ENCODE data around the gene SSH2. TPM values are rescaled to one million over a fixed set of nuclear protein-coding genes. Genes with fewer than 3 reads are reported as not detected.
"Not testable (repeated sequence)": the region's sequence is repeated elsewhere in the genome, so short reads cannot be mapped to it uniquely, and the experiment has no call there.

SSH2 gene
- total RNA-seq, 2 experiments from 2014 or later: 32.6 to 36.1 TPM

GRCh38 chr17:29682054-29682453 is 248.0 kb downstream of the SSH2 start:
- intact Hi-C loops (cut with DNase I, micrococcal nuclease): no loop called here
- ATAC-seq: peak; percentile 32
- no peaks in the 10 kb centered on the region for H3K27me3 Mint-ChIP-seq
- POLR2A ChIA-PET: interaction anchor here (0.6 kb wide), 1 partner anchor 626 kb away, joined by 5 read pairs; no protein-coding TSS in a partner anchor
- CTCF ChIA-PET: interaction anchor here (1.1 to 2.1 kb wide), 7 partner anchors 10 to 249 kb away, joined by 3 to 6 read pairs (median 5); no protein-coding TSS in a partner anchor
- H3K4me1 Mint-ChIP-seq: peaks cover 24% of the 10 kb centered on the region
- peaks cover 28% of the 10 kb centered on the region for H3K36me3 Mint-ChIP-seq (ENCODE audit: low read depth)
- peak overlapping the region; percentile 45 for H3K27ac Mint-ChIP-seq
- no peaks in the 10 kb centered on the region for H3K9me3 Mint-ChIP-seq (ENCODE audit: low read depth)
- no peak overlapping the region for H3K4me3 Mint-ChIP-seq
- no peak for DNase-seq

GRCh38 chr17:29677824-29678223 is 252.2 kb downstream of the SSH2 start:
- DNase-seq: no peak
- POLR2A ChIA-PET: interaction anchor here (0.6 to 1.3 kb wide), 3 partner anchors 12 to 84 kb away, joined by 3 to 4 read pairs (median 4); no protein-coding TSS in a partner anchor
- no peak for ATAC-seq
- no peaks in the 10 kb centered on the region for H3K27me3 Mint-ChIP-seq
- H3K4me1 Mint-ChIP-seq: peaks cover 38% of the 10 kb centered on the region
- no peak overlapping the region for H3K27ac Mint-ChIP-seq
- no peak overlapping the region for H3K4me3 Mint-ChIP-seq
- H3K9me3 Mint-ChIP-seq (ENCODE audit: low read depth): no peaks in the 10 kb centered on the region
- H3K36me3 Mint-ChIP-seq (ENCODE audit: low read depth): peaks cover 29% of the 10 kb centered on the region
- intact Hi-C loops (cut with DNase I, micrococcal nuclease): no loop called here
- CTCF ChIA-PET: interaction anchor here (0.7 to 1.4 kb wide), 3 partner anchors 10 to 68 kb away, joined by 3 to 4 read pairs (median 3); no protein-coding TSS in a partner anchor

- ChIA-PET CTCF (interaction anchor here (0.7 to 1.4 kb wide), 5 partner anchors 9 to 101 kb away, joined by 3 to 4 read pairs (median 3); no protein-coding TSS in a partner anchor), POLR2A (interaction anchor here (0.6 to 1.3 kb wide), 5 partner anchors 11 to 84 kb away, joined by 3 to 7 read pairs (median 4); no protein-coding TSS in a partner anchor)
- Mint-ChIP-seq H3K36me3 (ENCODE audit: low read depth) (peaks cover 28% of the 10 kb centered on the region), H3K9me3 (ENCODE audit: low read depth) (no peaks in the 10 kb centered on the region), H3K27me3 (no peaks in the 10 kb centered on the region), H3K27ac (peak overlapping the region; percentile 24), H3K4me3 (no peak overlapping the region), H3K4me1 (peaks cover 34% of the 10 kb centered on the region)
- intact Hi-C loops (cut with DNase I, micrococcal nuclease): no loop called here
- no peak for DNase-seq
- peak; percentile 46 for ATAC-seq
Measured at GRCh38 chr17:29677221-29677791, 252.7 kb downstream of the SSH2 start.

- POLR2A ChIA-PET: interaction anchor here (0.6 kb wide), 1 partner anchor 42 kb away, joined by 3 read pairs; no protein-coding TSS in a partner anchor
- Mint-ChIP-seq H3K36me3 (ENCODE audit: low read depth) (peaks cover 27% of the 10 kb centered on the region), H3K4me1 (peaks cover 27% of the 10 kb centered on the region)
- ATAC-seq; H3K27me3 Mint-ChIP-seq; H3K4me3 Mint-ChIP-seq; H3K27ac Mint-ChIP-seq; H3K9me3 Mint-ChIP-seq (ENCODE audit: low read depth); intact Hi-C loops (cut with DNase I, micrococcal nuclease); DNase-seq; CTCF ChIA-PET: not testable (repeated sequence)
Measured at GRCh38 chr17:29675961-29676360, 254.1 kb downstream of the SSH2 start.

- peaks cover 27% of the 10 kb centered on the region for H3K4me1 Mint-ChIP-seq
- CTCF ChIA-PET: interaction anchor here (0.6 to 1.5 kb wide), 4 partner anchors 9 to 56 kb away, joined by 3 to 7 read pairs (median 4); no protein-coding TSS in a partner anchor
- H3K9me3 Mint-ChIP-seq (ENCODE audit: low read depth): no peaks in the 10 kb centered on the region
- ATAC-seq (peak; percentile 79), DNase-seq (peak; percentile 27)
- peak overlapping the region; percentile 65 for H3K27ac Mint-ChIP-seq
- no peak overlapping the region for H3K4me3 Mint-ChIP-seq
- POLR2A ChIA-PET: interaction anchor here (0.7 kb wide), 1 partner anchor 55 kb away, joined by 5 read pairs; no protein-coding TSS in a partner anchor
- intact Hi-C loops (cut with DNase I, micrococcal nuclease): no loop called here
- H3K27me3 Mint-ChIP-seq: no peaks in the 10 kb centered on the region
- H3K36me3 Mint-ChIP-seq (ENCODE audit: low read depth): peaks cover 32% of the 10 kb centered on the region
Measured at GRCh38 chr17:29674281-29674680, 255.7 kb downstream of the SSH2 start.

GRCh38 chr17:29671661-29672060 is 258.4 kb downstream of the SSH2 start:
- no peak overlapping the region for H3K27ac Mint-ChIP-seq
- peaks cover 37% of the 10 kb centered on the region for H3K36me3 Mint-ChIP-seq (ENCODE audit: low read depth)

GRCh38 chr17:29669266-29669665 is 260.8 kb downstream of the SSH2 start:
- Mint-ChIP-seq H3K27ac (no peak overlapping the region), H3K27me3 (no peaks in the 10 kb centered on the region), H3K4me3 (no peak overlapping the region), H3K9me3 (ENCODE audit: low read depth) (no peaks in the 10 kb centered on the region), H3K4me1 (peaks cover 32% of the 10 kb centered on the region), H3K36me3 (ENCODE audit: low read depth) (peaks cover 39% of the 10 kb centered on the region)
- CTCF ChIA-PET: interaction anchor here (0.9 to 1.5 kb wide), 4 partner anchors 20 to 138 kb away, joined by 3 to 4 read pairs (median 3); no protein-coding TSS in a partner anchor
- intact Hi-C loops (cut with DNase I, micrococcal nuclease): no loop called here
- DNase-seq: no peak
- ATAC-seq: no peak
- POLR2A ChIA-PET: interaction anchor here (0.7 kb wide), 1 partner anchor 36 kb away, joined by 3 read pairs; no protein-coding TSS in a partner anchor

More at GRCh38 chr17:29671661-29672060, 258.4 kb downstream of the SSH2 start:
- CTCF ChIA-PET: interaction anchor here (0.5 to 2.2 kb wide), 6 partner anchors 9 to 336 kb away, joined by 3 to 8 read pairs (median 4); no protein-coding TSS in a partner anchor
- DNase-seq (no peak), ATAC-seq (no peak)
- Mint-ChIP-seq H3K4me1 (peaks cover 29% of the 10 kb centered on the region), H3K27me3 (no peaks in the 10 kb centered on the region), H3K4me3 (no peak overlapping the region), H3K9me3 (ENCODE audit: low read depth) (no peaks in the 10 kb centered on the region)
- intact Hi-C loops (cut with DNase I, micrococcal nuclease): no loop called here
- POLR2A ChIA-PET: no interaction called here

GRCh38 chr17:29667969-29668368 is 262.1 kb downstream of the SSH2 start:
- DNase-seq (no peak), ATAC-seq (no peak)
- H3K27ac Mint-ChIP-seq: peak overlapping the region; percentile 9
- H3K9me3 Mint-ChIP-seq (ENCODE audit: low read depth): no peaks in the 10 kb centered on the region
- H3K27me3 Mint-ChIP-seq: no peaks in the 10 kb centered on the region
- ChIA-PET CTCF (interaction anchor here (0.7 to 1.5 kb wide), 5 partner anchors 9 to 139 kb away, joined by 3 to 5 read pairs (median 3); no protein-coding TSS in a partner anchor), POLR2A (no interaction called here)
- H3K4me3 Mint-ChIP-seq: no peak overlapping the region
- H3K4me1 Mint-ChIP-seq: peaks cover 26% of the 10 kb centered on the region
- peaks cover 41% of the 10 kb centered on the region for H3K36me3 Mint-ChIP-seq (ENCODE audit: low read depth)
- intact Hi-C loops (cut with DNase I, micrococcal nuclease): no loop called here

- no peak for ATAC-seq
- no peaks in the 10 kb centered on the region for H3K9me3 Mint-ChIP-seq (ENCODE audit: low read depth)
- H3K27me3 Mint-ChIP-seq: no peaks in the 10 kb centered on the region
- H3K4me3 Mint-ChIP-seq: no peak overlapping the region
- peaks cover 39% of the 10 kb centered on the region for H3K36me3 Mint-ChIP-seq (ENCODE audit: low read depth)
- DNase-seq: no peak
- H3K27ac Mint-ChIP-seq: peak overlapping the region; percentile 85
- CTCF ChIA-PET: interaction anchor here (0.9 to 2.4 kb wide), 12 partner anchors 9 to 265 kb away, joined by 3 to 12 read pairs (median 4); partner anchors contain the start of gene SSH2
- intact Hi-C loops (cut with DNase I, micrococcal nuclease): loop anchor here (1.0 to 2.0 kb wide), 3 partner anchors 27 to 95 kb away; no protein-coding TSS in a partner anchor
- peaks cover 30% of the 10 kb centered on the region for H3K4me1 Mint-ChIP-seq
- POLR2A ChIA-PET: interaction anchor here (1.0 to 1.5 kb wide), 3 partner anchors 10 to 95 kb away, joined by 4 read pairs; no protein-coding TSS in a partner anchor
Measured at GRCh38 chr17:29665481-29665810, 264.6 kb downstream of the SSH2 start.

- peaks cover 40% of the 10 kb centered on the region for H3K36me3 Mint-ChIP-seq (ENCODE audit: low read depth)
- ATAC-seq: peak; percentile 94
Measured at GRCh38 chr17:29664743-29665480, 265.1 kb downstream of the SSH2 start.

GRCh38 chr17:29663155-29663554 is 266.9 kb downstream of the SSH2 start:
- intact Hi-C loops (cut with DNase I, micrococcal nuclease): loop anchor here in 1 of 2 experiments (2.0 kb wide), 1 partner anchor 60 kb away; no protein-coding TSS in a partner anchor

More at GRCh38 chr17:29664743-29665480, 265.1 kb downstream of the SSH2 start:
- Mint-ChIP-seq H3K27ac (peak overlapping the region; percentile 85), H3K9me3 (ENCODE audit: low read depth) (no peaks in the 10 kb centered on the region), H3K27me3 (no peaks in the 10 kb centered on the region), H3K4me3 (no peak overlapping the region), H3K4me1 (peaks cover 32% of the 10 kb centered on the region)
- intact Hi-C loops (cut with DNase I, micrococcal nuclease): loop anchor here (1.0 to 2.0 kb wide), 3 partner anchors 28 to 96 kb away; no protein-coding TSS in a partner anchor
- DNase-seq: peak; percentile 18
- ChIA-PET POLR2A (interaction anchor here (1.0 to 1.5 kb wide), 3 partner anchors 10 to 96 kb away, joined by 4 read pairs; no protein-coding TSS in a partner anchor), CTCF (interaction anchor here (0.7 to 2.4 kb wide), 12 partner anchors 9 to 265 kb away, joined by 3 to 12 read pairs (median 4); partner anchors contain the start of gene SSH2)

More at GRCh38 chr17:29663155-29663554, 266.9 kb downstream of the SSH2 start:
- ChIA-PET CTCF (interaction anchor here (0.6 to 1.3 kb wide), 7 partner anchors 17 to 436 kb away, joined by 3 to 6 read pairs (median 4); no protein-coding TSS in a partner anchor), POLR2A (no interaction called here)
- H3K4me3 Mint-ChIP-seq: no peak overlapping the region
- peaks cover 38% of the 10 kb centered on the region for H3K36me3 Mint-ChIP-seq (ENCODE audit: low read depth)
- H3K27ac Mint-ChIP-seq: no peak overlapping the region
- H3K27me3 Mint-ChIP-seq: no peaks in the 10 kb centered on the region
- ATAC-seq (no peak), DNase-seq (no peak)
- peaks cover 35% of the 10 kb centered on the region for H3K4me1 Mint-ChIP-seq
- no peaks in the 10 kb centered on the region for H3K9me3 Mint-ChIP-seq (ENCODE audit: low read depth)
